IPS-18a (cell line): Measurements from ENCODE around the gene SLC5A1.
"Not testable (repeated sequence)": the region's sequence is repeated elsewhere in the genome, so short reads cannot be mapped to it uniquely, and the experiment has no call there.

Experiments used
- H3K27ac ChIP-seq: one replicate; pipeline ENCODE4 v1.5.1; 2013; ENCODE audit warnings: low read length
- H3K27me3 ChIP-seq: one replicate; pipeline ENCODE4 v1.6.1; 2013; ENCODE audit warnings: mild to moderate bottlenecking, low read length; ENCODE audit not compliant: control insufficient read depth, insufficient read depth
- H3K36me3 ChIP-seq: one replicate; pipeline ENCODE4 v1.6.1; 2013; ENCODE audit warnings: low read depth, low read length; ENCODE audit not compliant: control insufficient read depth
- H3K4me1 ChIP-seq: one replicate; pipeline ENCODE4 v1.6.1; 2013; ENCODE audit warnings: low read depth, low read length; ENCODE audit not compliant: control insufficient read depth
- H3K4me3 ChIP-seq: one replicate; pipeline ENCODE4 v1.5.1; 2013; ENCODE audit warnings: low read length
- H3K9ac ChIP-seq: one replicate; pipeline ENCODE4 v1.6.1; 2013; ENCODE audit warnings: mild to moderate bottlenecking, low read length, moderate library complexity
- H3K9me3 ChIP-seq: one replicate; pipeline ENCODE4 v1.6.1; 2013; ENCODE audit warnings: low read depth, low read length; ENCODE audit not compliant: control insufficient read depth

SLC5A1 gene

DNA sequence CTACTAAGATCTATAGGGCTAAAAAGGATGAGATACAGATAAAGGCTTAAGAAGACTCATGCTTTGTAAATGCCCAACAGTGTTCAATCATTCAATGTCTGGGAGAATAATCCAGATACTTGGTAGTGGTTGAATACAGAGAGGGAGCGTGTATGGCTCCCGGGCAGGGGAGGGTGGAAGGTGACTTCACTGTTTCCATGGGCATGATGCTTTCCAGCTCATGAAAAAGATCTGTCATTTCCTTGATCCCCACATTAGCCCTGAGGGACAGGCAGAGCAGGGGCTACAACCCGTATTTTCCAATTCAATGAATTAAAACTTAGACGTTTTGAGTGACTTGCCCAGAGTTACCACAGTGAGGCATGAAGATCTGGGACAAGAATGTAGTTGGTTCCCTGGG, 111.7 kb downstream of the SLC5A1 start:
- not testable (repeated sequence) for H3K4me3 ChIP-seq, H3K36me3 ChIP-seq, H3K27me3 ChIP-seq, H3K9ac ChIP-seq, H3K27ac ChIP-seq, H3K9me3 ChIP-seq, H3K4me1 ChIP-seq

GRCh38 chr22:32157632-32158031, 114.6 kb downstream of the SLC5A1 start:
- H3K9me3 ChIP-seq, H3K4me3 ChIP-seq, H3K27ac ChIP-seq, H3K27me3 ChIP-seq, H3K36me3 ChIP-seq, H3K9ac ChIP-seq, H3K4me1 ChIP-seq: not testable (repeated sequence)

DNA sequence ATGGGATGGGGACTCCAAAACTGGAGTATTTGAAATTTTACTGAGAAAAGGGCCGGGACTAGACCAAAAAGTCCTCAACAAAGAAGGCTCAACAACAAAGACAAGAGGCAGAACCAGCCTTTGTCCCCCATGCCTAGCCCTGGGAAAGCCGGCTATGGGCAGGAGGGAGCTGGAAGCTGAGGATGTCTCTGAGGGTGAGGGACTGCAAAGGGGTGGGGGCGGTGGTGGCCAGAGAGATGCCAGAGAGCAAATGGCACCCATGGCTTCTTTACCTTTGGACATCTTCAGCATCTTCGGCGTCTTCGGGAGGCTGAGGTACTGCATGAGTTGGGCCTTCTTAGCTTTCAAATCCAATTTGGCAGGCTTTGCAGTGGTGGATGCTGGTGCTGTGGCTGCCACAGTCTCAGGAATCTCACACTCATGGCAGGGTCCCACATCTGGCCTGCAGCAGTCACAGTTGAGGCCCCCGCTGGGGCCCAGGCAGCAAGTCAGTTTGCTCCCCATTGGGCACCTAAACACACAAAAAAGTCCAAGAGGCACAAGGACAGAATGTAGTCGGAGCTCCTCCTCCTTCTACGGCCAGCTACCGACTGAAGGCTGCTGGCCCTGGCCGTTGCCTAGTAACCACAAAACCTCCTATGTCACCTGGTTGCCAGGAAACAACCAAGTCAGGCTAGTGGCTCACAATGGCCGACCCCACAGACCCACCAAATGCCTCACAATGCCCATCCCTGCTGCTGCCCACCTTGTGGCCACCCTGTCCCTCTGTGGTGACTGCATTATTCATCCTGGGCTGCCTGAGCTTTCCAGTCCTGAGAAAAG, 115.9 kb downstream of the SLC5A1 start, which contains the start of gene C22orf42:
TSS of gene C22orf42 (minus strand) at position 592 of the 822 bp plus-strand sequence. CDS start at position 504, 88 bp downstream.
- Histone ChIP-seq H3K4me1 (no peaks in the 10 kb centered on the region), H3K4me3 (no peak within 1 kb of the TSS), H3K27ac (no peak within 1 kb of the TSS), H3K36me3 (no peaks in the 10 kb centered on the region), H3K9ac (no peak within 1 kb of the TSS), H3K9me3 (no peaks in the 10 kb centered on the region), H3K27me3 (no peaks in the 10 kb centered on the region)

DNA sequence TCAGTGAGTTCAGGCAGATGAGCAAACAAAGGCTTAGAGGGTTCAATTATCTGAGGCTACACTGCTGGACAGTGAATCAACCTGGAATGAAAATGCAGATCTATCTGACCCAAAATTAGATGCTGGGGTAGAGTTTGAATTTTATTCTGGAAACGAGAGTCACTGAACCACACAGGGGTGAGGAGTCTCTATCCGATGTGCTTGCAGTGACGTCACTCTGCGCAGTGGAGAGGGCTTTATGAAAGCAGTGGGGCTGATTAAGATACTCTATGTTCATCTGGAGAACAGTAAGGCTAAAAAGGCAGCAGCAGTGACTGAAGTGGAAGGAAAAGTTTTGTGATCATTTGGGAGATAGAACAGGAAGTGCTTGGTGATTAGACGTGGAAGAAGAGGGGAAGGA, 117.3 kb downstream of the SLC5A1 start:
- H3K27me3 ChIP-seq, H3K9ac ChIP-seq, H3K36me3 ChIP-seq, H3K9me3 ChIP-seq, H3K4me1 ChIP-seq, H3K4me3 ChIP-seq, H3K27ac ChIP-seq: not testable (repeated sequence)
